SW480 (cell line): ENCODE results near the gene SATB2.

Source experiments
- DNase-seq: peaks from one replicate; pipeline ENCODE4 v3.0.0-alpha.2; 2016; ENCODE audit warnings: low spot score

Gene SATB2

GRCh38 chr2:199452260-199452990 is 5.3 kb downstream of the SATB2 start:
- no peak for DNase-seq

GRCh38 chr2:199449956-199450355 is 7.8 kb downstream of the SATB2 start:
- no peak for DNase-seq

GRCh38 chr2:199449455-199449854 is 8.3 kb downstream of the SATB2 start:
- DNase-seq: no peak

GRCh38 chr2:199446996-199447576 is 10.7 kb downstream of the SATB2 start:
- no peak for DNase-seq

- DNase-seq: no peak
These were observed 13.0 kb downstream of the SATB2 start for GRCh38 chr2:199444749-199445148.

DNA sequence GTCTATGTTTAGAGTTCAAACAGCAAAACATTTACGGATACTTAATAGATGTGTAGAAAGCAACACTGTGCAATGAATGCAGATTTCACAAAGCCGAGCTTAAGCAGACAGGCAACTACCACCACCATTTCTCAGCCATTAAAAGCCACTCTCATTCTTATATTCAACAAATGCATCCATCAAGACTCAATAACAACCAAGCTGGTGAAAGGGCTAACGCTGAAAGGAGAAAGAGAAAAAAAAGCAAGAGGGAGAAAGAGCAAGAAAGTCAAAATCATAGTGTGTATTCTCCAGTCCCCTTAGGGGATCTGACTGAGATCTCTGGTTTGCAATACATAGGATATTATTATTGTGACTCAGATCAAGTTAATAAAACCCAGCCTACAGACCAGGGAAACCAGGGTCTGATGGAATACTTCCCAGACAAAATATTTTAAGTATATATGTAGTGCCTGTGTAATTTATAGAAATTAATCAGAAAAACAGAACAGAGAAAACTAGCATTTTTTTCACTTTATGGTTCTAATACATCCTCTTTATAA is 14.1 kb downstream of the SATB2 start:
- DNase-seq: no peak

DNA sequence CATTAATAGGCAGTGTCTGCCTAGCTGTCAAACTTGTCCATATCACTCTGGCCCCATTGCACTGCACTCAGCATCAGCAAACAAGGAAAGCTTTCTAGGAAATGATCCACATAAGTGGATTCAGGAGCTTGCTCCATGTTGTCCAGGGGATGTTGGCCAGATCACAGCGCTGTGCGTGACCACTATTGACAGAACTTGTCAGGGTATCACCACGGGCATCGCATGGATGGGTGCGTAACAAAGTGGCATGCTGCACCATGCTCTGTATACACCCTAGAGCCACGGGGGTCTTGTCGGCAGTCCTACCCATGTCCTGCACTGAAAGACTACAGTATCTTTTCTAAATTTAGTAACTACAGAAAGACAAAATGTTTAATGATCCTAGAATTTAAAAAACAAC is 15.6 kb downstream of the SATB2 start:
- no peak for DNase-seq

GRCh38 chr2:199441759-199442158 is 16.0 kb downstream of the SATB2 start:
- no peak for DNase-seq

GRCh38 chr2:199440118-199440517 is 17.6 kb downstream of the SATB2 start:
- DNase-seq: no peak

- DNase-seq: no peak
These were observed 18.2 kb downstream of the SATB2 start for GRCh38 chr2:199439542-199439941.

DNA sequence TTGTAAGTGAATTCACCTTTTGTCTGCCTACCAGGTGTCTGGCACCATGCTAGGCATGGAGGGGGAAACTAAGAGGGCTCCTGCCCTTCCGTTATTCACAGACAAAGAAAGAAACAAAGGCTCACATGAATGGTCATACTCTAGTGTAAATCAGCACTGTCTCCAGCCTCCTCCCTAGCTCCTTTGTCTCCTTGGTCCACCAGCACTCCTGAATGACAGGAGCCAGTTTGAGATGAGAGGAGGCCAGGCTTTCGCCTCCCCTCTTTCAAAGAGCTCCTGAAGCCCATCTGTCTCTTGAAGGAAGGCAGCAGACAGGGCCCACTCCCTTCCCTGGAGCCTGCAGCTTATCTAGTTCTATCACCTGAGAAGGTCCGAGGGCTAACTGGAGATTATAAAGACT is 18.7 kb downstream of the SATB2 start:
- no peak for DNase-seq

DNA sequence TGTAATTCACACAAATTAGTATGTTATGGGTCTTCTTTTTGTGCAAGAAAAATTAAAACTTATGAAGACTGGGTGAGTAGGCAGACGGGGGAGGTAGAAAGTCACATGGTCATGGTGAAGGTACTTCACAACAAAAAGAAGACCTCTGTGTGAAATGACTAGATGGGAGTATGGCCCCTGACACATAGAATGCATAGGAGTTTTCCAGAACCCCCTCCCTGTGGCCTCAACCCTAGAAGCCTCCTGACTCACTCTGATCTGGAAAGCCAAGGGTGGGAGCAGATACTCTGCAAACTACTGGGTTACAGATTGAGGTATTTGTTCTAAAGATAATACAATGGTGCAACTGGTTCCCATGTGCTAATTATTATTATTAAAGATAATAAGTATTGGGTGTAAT is 23.2 kb downstream of the SATB2 start:
- DNase-seq: no peak

- DNase-seq: no peak
These were observed 24.4 kb downstream of the SATB2 start for GRCh38 chr2:199433204-199433832.

GRCh38 chr2:199431746-199432213 is 26.0 kb downstream of the SATB2 start:
- DNase-seq: no peak

- DNase-seq: no peak
These were observed 27.5 kb downstream of the SATB2 start for GRCh38 chr2:199430214-199430613.

GRCh38 chr2:199428291-199428690 is 29.4 kb downstream of the SATB2 start:
- DNase-seq: no peak

GRCh38 chr2:199424160-199424559 is 33.6 kb downstream of the SATB2 start:
- no peak for DNase-seq

GRCh38 chr2:199419428-199419827 is 38.3 kb downstream of the SATB2 start:
- DNase-seq: no peak

- DNase-seq: no peak
These were observed 43.3 kb downstream of the SATB2 start for GRCh38 chr2:199414465-199414864.

- DNase-seq: no peak
These were observed 43.7 kb downstream of the SATB2 start for GRCh38 chr2:199414001-199414400.

DNA sequence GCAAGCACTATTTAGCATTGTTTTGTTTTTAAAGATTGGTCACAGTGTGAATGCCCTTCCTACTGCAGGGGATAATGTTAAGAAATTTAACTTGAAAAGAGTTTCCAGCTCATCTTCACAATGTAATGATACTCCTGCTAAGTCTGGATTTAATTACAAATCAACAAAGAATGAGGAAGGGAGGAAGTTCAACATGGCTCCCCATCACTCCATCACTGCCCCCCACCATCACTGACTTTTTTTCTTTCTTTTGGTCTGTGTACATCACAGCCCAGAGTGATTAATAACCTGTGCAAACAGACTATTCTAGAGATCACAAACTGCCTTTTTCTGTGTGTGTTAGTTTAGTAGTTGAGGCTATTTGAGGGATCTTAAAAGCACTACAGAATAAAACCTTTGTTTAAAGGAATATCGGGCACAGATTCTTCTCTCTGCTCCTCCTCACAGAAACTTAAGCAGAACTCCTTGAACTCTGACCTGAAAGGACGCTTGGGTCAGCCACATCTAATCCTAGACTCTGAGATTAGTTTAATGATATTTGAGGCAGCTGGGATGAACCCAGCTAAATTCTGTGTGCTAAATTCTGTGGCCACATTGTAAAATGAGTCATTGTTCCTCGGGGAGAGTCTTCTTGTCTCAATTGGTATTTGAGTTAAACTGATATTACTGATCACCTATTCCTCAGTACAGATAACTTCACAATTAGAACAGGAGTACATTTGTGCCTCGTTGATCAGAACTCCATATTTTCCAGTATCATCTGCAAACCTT is 47.8 kb downstream of the SATB2 start:
- DNase-seq: no peak

DNA sequence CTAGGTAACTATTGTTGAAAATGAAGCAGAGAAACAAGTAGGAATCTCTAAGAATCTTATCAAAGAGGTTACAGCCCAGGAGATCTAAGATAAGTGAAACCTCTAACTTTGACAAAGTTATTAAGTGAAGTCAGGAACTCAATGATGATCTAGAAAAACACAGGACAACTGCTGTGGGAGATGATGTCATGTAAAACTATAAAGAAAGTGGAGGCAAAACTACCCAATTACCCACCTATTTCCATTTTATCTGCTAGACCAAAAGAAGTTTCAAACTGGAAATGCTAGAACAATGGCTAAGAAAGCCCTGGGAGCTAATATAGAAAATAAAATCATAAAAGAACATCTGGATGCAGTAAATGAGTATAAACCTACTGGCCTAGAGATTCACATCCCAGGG is 50.3 kb downstream of the SATB2 start:
- no peak for DNase-seq
